HepG2 (cell line): Measurements from ENCODE around the gene QRICH2. TPM values are rescaled to one million over a fixed set of nuclear protein-coding genes. Genes with fewer than 3 reads are reported as not detected.
A peak's percentile ranks its signal among the peaks of the same experiment; 100 is the strongest.

Source experiments
- ATAC-seq: fragments of 200-7000 bp; cut with Tn5 transposase; 3 replicates; pipeline ENCODE4 v1.9.1; 2020; ENCODE audit warnings: mild to moderate bottlenecking, moderate library complexity
- BruUV-seq: library from RNA; stranded (reverse); fragments of 400-500 nt; replicated peaks from 2 replicates; lab custom pipeline; 2021; lab: Mats Ljungman, UMichigan
- CTCF ChIA-PET: fragments of 300-600 bp; formaldehyde crosslinking; extraction: SDS; loops from one replicate; lab custom pipeline; 2021; ENCODE audit warnings: low total read pairs, inconsistent platforms, low intra/inter-chr PET ratio; lab: Yijun Ruan, JAX
- POLR2A ChIA-PET: fragments of 350-600 bp; sonication (Branson Sonifier 250); formaldehyde crosslinking; loops from one replicate; lab custom pipeline; 2020; ENCODE audit warnings: antibody characterized with exemption, inconsistent platforms; lab: Yijun Ruan, JAX
- DNase-seq: peaks from one replicate; pipeline ENCODE4 v3.0.0-alpha.2; 2015; ENCODE audit warnings: low spot score
- FAIRE-seq: peaks from 3 replicates; lab custom pipeline; 2011; peaks lifted over from hg19 to GRCh38; lab: Jason Lieb, UNC
- H2AFZ ChIP-seq: one replicate; pipeline ENCODE4 v1.6.1; 2011; ENCODE audit warnings: low read length, inconsistent platforms
- H3K27ac ChIP-seq: fragments of 300-600 bp; 3 replicates; pipeline ENCODE4 v1.8.0; 2011; ENCODE audit warnings: mixed run types, mild to moderate bottlenecking, mixed read lengths, low read length, inconsistent platforms; ENCODE audit not compliant: insufficient read depth; ENCODE audit errors: extremely low read length
- H3K27me3 ChIP-seq, 2 experiments: fragments of 200-600 bp in 1 of 2; 2 replicates in 1 of 2; 3 replicates in 1 of 2; pipeline versions ENCODE4 v1.6.0 to v1.8.0; 2011; ENCODE audit warnings: low read length in 2 of 2, mild to moderate bottlenecking in 2 of 2, moderate library complexity in 2 of 2, inconsistent platforms in 1 of 2; ENCODE audit not compliant: insufficient read depth in 2 of 2, control insufficient read depth in 1 of 2
- H3K36me3 ChIP-seq, 2 experiments: fragments of 200-600 bp in 1 of 2; replicated peaks in 1 of 2; 2 replicates in 1 of 2; 3 replicates in 1 of 2; pipeline versions ENCODE4 v1.5.1 to v1.8.0; 2011; ENCODE audit warnings: low read length in 2 of 2, inconsistent platforms in 1 of 2; ENCODE audit not compliant: insufficient read depth in 2 of 2, control insufficient read depth in 1 of 2
- H3K4me1 ChIP-seq: 2 replicates; pipeline ENCODE4 v1.5.1; 2012; ENCODE audit warnings: low read length, inconsistent platforms; ENCODE audit not compliant: insufficient read depth
- H3K4me2 ChIP-seq: 2 replicates; pipeline ENCODE4 v1.6.0; 2011; ENCODE audit warnings: low read depth, low read length, inconsistent platforms
- H3K4me3 ChIP-seq, 3 experiments: fragments of 200-600 bp in 1 of 3; sonication (generic), shearing (Covaris generic) in 1 of 3; replicated peaks in 1 of 3; 2 replicates each; pipeline ENCODE4 v1.5.1; 2011 to 2016; ENCODE audit warnings: low read length in 3 of 3, inconsistent platforms in 2 of 3, low read depth in 2 of 3, mild to moderate bottlenecking in 2 of 3, control low read depth in 1 of 3, mixed read lengths in 1 of 3; ENCODE audit not compliant: insufficient read depth in 1 of 3
- H3K79me2 ChIP-seq: one replicate; pipeline ENCODE4 v1.6.1; 2011; ENCODE audit warnings: low read length, inconsistent platforms; ENCODE audit not compliant: insufficient read depth
- H3K9ac ChIP-seq: 2 replicates; pipeline ENCODE4 v1.6.0; 2011; ENCODE audit warnings: mild to moderate bottlenecking, low read depth, low read length, inconsistent platforms; ENCODE audit not compliant: insufficient read depth
- H3K9me3 ChIP-seq: 2 replicates; pipeline ENCODE4 v1.5.1; 2012; ENCODE audit warnings: mild to moderate bottlenecking, low read length
- H4K20me1 ChIP-seq: 2 replicates; pipeline ENCODE4 v1.6.0; 2011; ENCODE audit warnings: inconsistent platforms, mild to moderate bottlenecking, low read length, moderate library complexity; ENCODE audit not compliant: insufficient read depth
- RBM39 ChIP-seq: fragments of 200-400 bp; formaldehyde crosslinking; IDR thresholded peaks from one replicate; pipeline ENCODE4 v1.6.1; 2018; ENCODE audit warnings: antibody characterized with exemption, mild to moderate bottlenecking, low read depth, low read length; ENCODE audit not compliant: poor library complexity, severe bottlenecking
- U2AF1 ChIP-seq: fragments of 200-400 bp; formaldehyde crosslinking; optimal IDR thresholded peaks from 2 replicates; pipeline ENCODE3; 2017; ENCODE audit warnings: mild to moderate bottlenecking, low read depth, low read length
- XBP1 ChIP-seq: sonication (generic); formaldehyde crosslinking; IDR thresholded peaks from 2 replicates; pipeline ENCODE4 v1.5.0; 2020; ENCODE audit warnings: missing genetic modification reagents
- YY1 ChIP-seq: IDR thresholded peaks from 2 replicates; pipeline ENCODE4 v1.6.1; 2011; ENCODE audit warnings: low read length, low read depth, moderate library complexity, mild to moderate bottlenecking; ENCODE audit not compliant: insufficient read depth, insufficient replicate concordance
- ZNF564 ChIP-seq: sonication (generic); formaldehyde crosslinking; IDR thresholded peaks from 2 replicates; pipeline ENCODE4 v1.8.1; 2023; ENCODE audit warnings: mild to moderate bottlenecking, missing genetic modification reagents
- ZSCAN12 ChIP-seq: sonication (generic); formaldehyde crosslinking; IDR thresholded peaks from 2 replicates; pipeline ENCODE4 v1.9.0; 2021; ENCODE audit warnings: mild to moderate bottlenecking, missing genetic modification reagents
- WGBS: methylation state at CpG from one replicate; pipeline ENCODE4 v1.1.6; 2017; ENCODE audit warnings: low lambda C conversion rate; 5-methylcytosine and 5-hydroxymethylcytosine counted together
- in situ Hi-C: cut with HindIII; loops from 2 replicates; pipeline ENCODE4 v1.10.0; 2017; ENCODE audit warnings: low pct_unique_long_range_greater_than_20kb; ENCODE audit not compliant: extremely low pct_ligation_motif_present
- intact Hi-C: fragments of 100-400 bp; cut with micrococcal nuclease; formaldehyde crosslinking; loops from one replicate; pipeline ENCODE4 v1.10.0; 2022; ENCODE audit not compliant: unreplicated experiment
- polyA plus RNA-seq, 8 experiments: library from polyadenylated mRNA; depleted of rRNA in 3 of 8; stranded (reverse) in 7 of 8; unstranded in 1 of 8; fragments of >200 nt; fragmentation: Illumina TruSeq in 4 of 8; extraction: Trizol in 4 of 8; gene quantifications; 2 replicates each; pipeline versions ENCODE4 v1.2.1 to v1.2.3, GENCODE V29; 2011 to 2016; ENCODE audit warnings: low read depth in 4 of 8, missing spikeins in 1 of 8, mixed read lengths in 1 of 8; ENCODE audit not compliant: insufficient read depth in 1 of 8
- total RNA-seq, 5 experiments: library from RNA; depleted of rRNA; stranded (reverse); fragments of >200 nt; fragmentation: Illumina TruSeq; extraction: Trizol; gene quantifications; 2 replicates each; pipeline ENCODE4 v1.2.3, GENCODE V29; 2016; ENCODE audit warnings: low read depth in 1 of 5
- TF ChIP-seq, protein P1 (sequence below), 2 experiments: IDR thresholded peaks; 2 replicates each; pipeline ENCODE4 v1.6.1; 2011 to 2012; ENCODE audit warnings: low read length in 2 of 2, borderline replicate concordance in 1 of 2, low read depth in 1 of 2, mild to moderate bottlenecking in 1 of 2, moderate library complexity in 1 of 2
- TF ChIP-seq, protein P2 (sequence below): sonication (generic); formaldehyde crosslinking; IDR thresholded peaks from 2 replicates; pipeline ENCODE4 v1.5.0; 2020; ENCODE audit warnings: mild to moderate bottlenecking, missing genetic modification reagents
- TF ChIP-seq, protein P3 (sequence below): sonication (generic); formaldehyde crosslinking; IDR thresholded peaks from 2 replicates; pipeline ENCODE4 v1.4.0; 2020; ENCODE audit warnings: mild to moderate bottlenecking, missing genetic modification reagents

The QRICH2 gene
- total and polyA plus RNA-seq, 2 of the 13 experiments (the other 11 are each of a cell fraction or from before 2014, with no cell fraction given) = 3.7 to 5.7 TPM

DNA sequence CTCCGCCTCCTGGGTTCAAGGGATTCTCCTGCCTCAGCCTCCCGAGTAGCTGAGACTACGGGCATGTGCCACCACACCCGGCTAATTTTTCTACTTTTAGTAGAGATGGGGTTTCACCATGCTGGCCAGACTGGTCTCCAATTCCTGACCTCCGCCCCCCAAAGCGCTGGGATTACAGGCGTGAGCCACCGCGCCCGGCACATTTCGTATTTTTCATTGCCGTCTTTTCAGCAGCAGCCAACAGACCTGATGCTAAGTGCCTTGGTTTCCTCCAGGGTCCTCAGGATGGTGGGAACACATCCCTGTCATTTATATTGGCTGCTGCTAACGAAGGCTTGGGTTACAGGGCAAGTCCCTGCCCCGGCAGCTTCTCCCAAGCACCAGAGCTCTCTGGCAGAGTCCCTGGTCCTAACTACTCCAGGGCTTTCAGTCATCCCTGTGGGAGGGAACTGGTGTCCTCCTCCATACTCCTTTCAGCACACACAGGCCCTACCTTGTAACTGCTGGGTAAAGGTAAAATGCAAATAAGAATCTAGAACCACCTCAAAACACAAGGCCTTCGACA, 66.3 kb downstream of the QRICH2 start:
- Histone ChIP-seq H3K9me3 (no peaks in the 10 kb centered on the region), H3K27me3 (peaks cover 12 to 52% of the 10 kb centered on the region in 2 experiments; a peak in 4 of 5 replicates), H3K9ac (no peak overlapping the region), H3K4me3 (no peak overlapping the region), H4K20me1 (no peaks in the 10 kb centered on the region), H2AFZ (no peak overlapping the region), H3K79me2 (no peaks in the 10 kb centered on the region), H3K4me1 (peaks cover 59% of the 10 kb centered on the region), H3K4me2 (no peak overlapping the region), H3K27ac (no peak overlapping the region), H3K36me3 (no peaks in the 10 kb centered on the region)
- in situ Hi-C loops (no loop called here), intact Hi-C loops (no loop called here)
- BruUV-seq = no TSS peak
- 70% methylated on average over 15 of the region's 15 CpGs for WGBS
- CTCF ChIA-PET = no interaction called here
- POLR2A ChIA-PET = interaction anchor here (0.9 to 1.7 kb wide), 5 partner anchors 10 to 25 kb away, joined by 4 to 6 read pairs (median 5); partner anchors contain the start of gene UBALD2
- FAIRE-seq (no peak), DNase-seq (no peak), ATAC-seq (no peak)
- TF ChIP-seq, protein P1, sequence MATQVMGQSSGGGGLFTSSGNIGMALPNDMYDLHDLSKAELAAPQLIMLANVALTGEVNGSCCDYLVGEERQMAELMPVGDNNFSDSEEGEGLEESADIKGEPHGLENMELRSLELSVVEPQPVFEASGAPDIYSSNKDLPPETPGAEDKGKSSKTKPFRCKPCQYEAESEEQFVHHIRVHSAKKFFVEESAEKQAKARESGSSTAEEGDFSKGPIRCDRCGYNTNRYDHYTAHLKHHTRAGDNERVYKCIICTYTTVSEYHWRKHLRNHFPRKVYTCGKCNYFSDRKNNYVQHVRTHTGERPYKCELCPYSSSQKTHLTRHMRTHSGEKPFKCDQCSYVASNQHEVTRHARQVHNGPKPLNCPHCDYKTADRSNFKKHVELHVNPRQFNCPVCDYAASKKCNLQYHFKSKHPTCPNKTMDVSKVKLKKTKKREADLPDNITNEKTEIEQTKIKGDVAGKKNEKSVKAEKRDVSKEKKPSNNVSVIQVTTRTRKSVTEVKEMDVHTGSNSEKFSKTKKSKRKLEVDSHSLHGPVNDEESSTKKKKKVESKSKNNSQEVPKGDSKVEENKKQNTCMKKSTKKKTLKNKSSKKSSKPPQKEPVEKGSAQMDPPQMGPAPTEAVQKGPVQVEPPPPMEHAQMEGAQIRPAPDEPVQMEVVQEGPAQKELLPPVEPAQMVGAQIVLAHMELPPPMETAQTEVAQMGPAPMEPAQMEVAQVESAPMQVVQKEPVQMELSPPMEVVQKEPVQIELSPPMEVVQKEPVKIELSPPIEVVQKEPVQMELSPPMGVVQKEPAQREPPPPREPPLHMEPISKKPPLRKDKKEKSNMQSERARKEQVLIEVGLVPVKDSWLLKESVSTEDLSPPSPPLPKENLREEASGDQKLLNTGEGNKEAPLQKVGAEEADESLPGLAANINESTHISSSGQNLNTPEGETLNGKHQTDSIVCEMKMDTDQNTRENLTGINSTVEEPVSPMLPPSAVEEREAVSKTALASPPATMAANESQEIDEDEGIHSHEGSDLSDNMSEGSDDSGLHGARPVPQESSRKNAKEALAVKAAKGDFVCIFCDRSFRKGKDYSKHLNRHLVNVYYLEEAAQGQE (IDR thresholded peaks at IDR 0.05; ENCODE audit: borderline replicate concordance in 1 of 2, low read depth in 1 of 2, low read length in 2 of 2) = no peak
- TF ChIP-seq XBP1 (CRISPR knock-in tag) = no peak
- TF ChIP-seq, protein P2, sequence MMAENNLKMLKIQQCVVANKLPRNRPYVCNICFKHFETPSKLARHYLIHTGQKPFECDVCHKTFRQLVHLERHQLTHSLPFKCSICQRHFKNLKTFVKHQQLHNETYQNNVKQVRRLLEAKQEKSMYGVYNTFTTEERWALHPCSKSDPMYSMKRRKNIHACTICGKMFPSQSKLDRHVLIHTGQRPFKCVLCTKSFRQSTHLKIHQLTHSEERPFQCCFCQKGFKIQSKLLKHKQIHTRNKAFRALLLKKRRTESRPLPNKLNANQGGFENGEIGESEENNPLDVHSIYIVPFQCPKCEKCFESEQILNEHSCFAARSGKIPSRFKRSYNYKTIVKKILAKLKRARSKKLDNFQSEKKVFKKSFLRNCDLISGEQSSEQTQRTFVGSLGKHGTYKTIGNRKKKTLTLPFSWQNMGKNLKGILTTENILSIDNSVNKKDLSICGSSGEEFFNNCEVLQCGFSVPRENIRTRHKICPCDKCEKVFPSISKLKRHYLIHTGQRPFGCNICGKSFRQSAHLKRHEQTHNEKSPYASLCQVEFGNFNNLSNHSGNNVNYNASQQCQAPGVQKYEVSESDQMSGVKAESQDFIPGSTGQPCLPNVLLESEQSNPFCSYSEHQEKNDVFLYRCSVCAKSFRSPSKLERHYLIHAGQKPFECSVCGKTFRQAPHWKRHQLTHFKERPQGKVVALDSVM (CRISPR knock-in tag) = peak; percentile 79
- TF ChIP-seq, protein P3, sequence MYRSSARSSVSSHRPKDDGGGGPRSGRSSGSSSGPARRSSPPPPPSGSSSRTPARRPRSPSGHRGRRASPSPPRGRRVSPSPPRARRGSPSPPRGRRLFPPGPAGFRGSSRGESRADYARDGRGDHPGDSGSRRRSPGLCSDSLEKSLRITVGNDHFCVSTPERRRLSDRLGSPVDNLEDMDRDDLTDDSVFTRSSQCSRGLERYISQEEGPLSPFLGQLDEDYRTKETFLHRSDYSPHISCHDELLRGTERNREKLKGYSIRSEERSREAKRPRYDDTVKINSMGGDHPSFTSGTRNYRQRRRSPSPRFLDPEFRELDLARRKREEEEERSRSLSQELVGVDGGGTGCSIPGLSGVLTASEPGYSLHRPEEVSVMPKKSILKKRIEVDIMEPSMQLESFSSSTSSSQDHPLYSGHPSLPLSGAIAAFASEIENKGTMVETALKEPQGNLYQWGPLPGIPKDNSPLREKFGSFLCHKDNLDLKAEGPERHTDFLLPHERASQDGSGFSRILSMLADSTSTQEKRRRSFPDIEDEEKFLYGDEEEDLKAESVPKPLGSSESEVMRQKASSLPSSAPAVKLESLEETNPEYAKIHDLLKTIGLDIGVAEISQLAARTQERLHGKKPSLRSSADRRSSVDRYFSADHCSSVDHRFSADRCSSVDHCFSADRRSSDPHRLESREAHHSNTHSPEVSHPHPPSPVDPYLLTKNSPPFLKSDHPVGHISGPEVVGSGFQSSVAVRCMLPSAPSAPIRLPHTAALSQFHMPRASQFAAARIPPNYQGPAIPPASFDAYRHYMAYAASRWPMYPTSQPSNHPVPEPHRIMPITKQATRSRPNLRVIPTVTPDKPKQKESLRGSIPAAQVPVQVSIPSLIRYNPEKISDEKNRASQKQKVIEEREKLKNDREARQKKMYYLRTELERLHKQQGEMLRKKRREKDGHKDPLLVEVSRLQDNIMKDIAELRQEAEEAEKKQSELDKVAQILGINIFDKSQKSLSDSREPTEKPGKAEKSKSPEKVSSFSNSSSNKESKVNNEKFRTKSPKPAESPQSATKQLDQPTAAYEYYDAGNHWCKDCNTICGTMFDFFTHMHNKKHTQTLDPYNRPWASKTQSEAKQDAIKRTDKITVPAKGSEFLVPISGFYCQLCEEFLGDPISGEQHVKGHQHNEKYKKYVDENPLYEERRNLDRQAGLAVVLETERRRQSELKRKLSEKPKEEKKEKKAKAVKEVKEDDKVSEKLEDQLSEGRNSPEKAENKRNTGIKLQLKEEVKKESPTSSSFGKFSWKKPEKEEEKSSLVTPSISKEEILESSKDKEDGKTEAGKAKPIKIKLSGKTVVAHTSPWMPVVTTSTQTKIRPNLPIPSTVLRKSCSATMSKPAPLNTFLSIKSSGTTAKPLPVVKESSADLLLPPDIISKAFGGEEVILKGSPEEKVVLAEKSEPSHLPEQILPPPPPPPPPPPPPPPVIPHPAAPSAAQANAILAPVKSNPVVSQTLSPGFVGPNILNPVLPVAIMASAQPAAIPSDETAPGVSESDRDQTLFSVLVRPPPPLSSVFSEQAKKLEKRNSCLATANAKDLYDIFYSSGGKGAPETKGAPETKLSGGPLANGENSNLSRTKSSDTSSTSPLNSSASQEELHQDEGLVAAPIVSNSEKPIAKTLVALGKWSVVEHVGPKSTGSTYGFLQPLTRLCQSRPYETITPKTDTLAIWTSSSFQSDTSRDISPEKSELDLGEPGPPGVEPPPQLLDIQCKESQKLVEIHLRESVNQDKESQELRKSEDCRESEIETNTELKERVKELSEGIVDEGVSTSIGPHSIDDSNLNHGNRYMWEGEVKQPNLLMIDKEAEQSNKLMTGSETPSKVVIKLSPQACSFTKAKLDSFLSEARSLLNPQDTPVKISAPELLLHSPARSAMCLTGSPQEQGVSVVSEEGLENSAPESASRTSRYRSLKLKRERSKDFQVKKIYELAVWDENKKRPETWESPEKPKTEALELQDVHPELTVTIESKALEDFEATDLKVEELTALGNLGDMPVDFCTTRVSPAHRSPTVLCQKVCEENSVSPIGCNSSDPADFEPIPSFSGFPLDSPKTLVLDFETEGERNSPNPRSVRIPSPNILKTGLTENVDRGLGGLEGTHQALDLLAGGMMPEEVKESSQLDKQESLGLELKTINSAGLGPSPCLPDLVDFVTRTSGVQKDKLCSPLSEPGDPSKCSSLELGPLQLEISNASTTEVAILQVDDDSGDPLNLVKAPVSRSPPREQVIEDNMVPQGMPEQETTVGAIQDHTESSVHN = no peak
- TF ChIP-seq RBM39 = no peak
- no peak for TF ChIP-seq YY1
- no peak for TF ChIP-seq ZNF564
- no peak for TF ChIP-seq ZSCAN12 (CRISPR knock-in tag)
- TF ChIP-seq U2AF1 = no peak
